PFSK-1 (cell line): Measurements from ENCODE around the gene CEP120.

Experiments
- FOXP2 ChIP-seq: optimal IDR thresholded peaks from 2 replicates; pipeline ENCODE3; 2011; ENCODE audit warnings: borderline replicate concordance, control low read depth, inconsistent platforms; ENCODE audit not compliant: insufficient read depth; ENCODE audit errors: extremely low read length, extremely low read depth
- POLR2AphosphoS5 ChIP-seq: IDR thresholded peaks from 2 replicates; pipeline ENCODE4 v1.6.1; 2012; ENCODE audit warnings: low read depth, mild to moderate bottlenecking, control low read depth, low read length, moderate library complexity
- REST ChIP-seq, 2 experiments: IDR thresholded peaks; 2 replicates each; pipeline versions ENCODE4 v1.6.1 to v1.8.0; 2011 to 2012; ENCODE audit warnings: low read depth in 2 of 2, low read length in 2 of 2, control low read depth in 1 of 2, inconsistent platforms in 1 of 2, mild to moderate bottlenecking in 1 of 2, moderate library complexity in 1 of 2; ENCODE audit not compliant: insufficient read depth in 1 of 2
- SIN3A ChIP-seq: IDR thresholded peaks from 2 replicates; pipeline ENCODE4 v1.6.1; 2012; ENCODE audit warnings: mild to moderate bottlenecking, low read length, moderate library complexity, borderline replicate concordance; ENCODE audit not compliant: insufficient read depth
- TAF1 ChIP-seq: IDR thresholded peaks from 2 replicates; pipeline ENCODE4 v1.6.1; 2012; ENCODE audit warnings: low read length, control low read depth, borderline replicate concordance; ENCODE audit not compliant: insufficient read depth

CEP120 gene

GRCh38 chr5:123422433-123423277 lies 548 bp downstream of the CEP120 start:
- TF ChIP-seq TAF1 (no peak), SIN3A (no peak)

GRCh38 chr5:123421773-123422172 lies 1.4 kb downstream of the CEP120 start:
- TF ChIP-seq TAF1: no peak
- no peak for TF ChIP-seq SIN3A
- TF ChIP-seq REST (IDR thresholded peaks at IDR 0.05; ENCODE audit: insufficient read depth in 1 of 2, low read depth in 2 of 2, low read length in 2 of 2): no peak
- no peak for TF ChIP-seq FOXP2
- no peak for TF ChIP-seq POLR2AphosphoS5

- no peak for TF ChIP-seq TAF1
- TF ChIP-seq REST (IDR thresholded peaks at IDR 0.05; ENCODE audit: insufficient read depth in 1 of 2, low read depth in 2 of 2, low read length in 2 of 2): no peak
- no peak for TF ChIP-seq SIN3A
- no peak for TF ChIP-seq FOXP2
These were observed 8.2 kb downstream of the CEP120 start for GRCh38 chr5:123414974-123415373.

GRCh38 chr5:123412206-123412605 lies 11.0 kb downstream of the CEP120 start:
- no peak for TF ChIP-seq POLR2AphosphoS5
- TF ChIP-seq FOXP2: no peak
- no peak for TF ChIP-seq REST (IDR thresholded peaks at IDR 0.05; ENCODE audit: insufficient read depth in 1 of 2, low read depth in 2 of 2, low read length in 2 of 2)
- no peak for TF ChIP-seq TAF1
- TF ChIP-seq SIN3A: no peak

- TF ChIP-seq TAF1 (no peak), REST (IDR thresholded peaks at IDR 0.05; ENCODE audit: insufficient read depth in 1 of 2, low read depth in 2 of 2, low read length in 2 of 2) (no peak), FOXP2 (no peak), POLR2AphosphoS5 (no peak), SIN3A (no peak)
These were observed 21.9 kb downstream of the CEP120 start for GRCh38 chr5:123401320-123401719.
